Upper lobe of left lung (tissue), 6 donors: Measurements from ENCODE around the gene DZIP1. TPM values are rescaled to one million over a fixed set of nuclear protein-coding genes. Genes with fewer than 3 reads are reported as not detected.

Source experiments
- ATAC-seq, 2 donors: fragments of 200-7000 bp; cut with Tn5 transposase; one replicate each; pipeline ENCODE4 v1.9.1; 2022; ENCODE audit warnings: mild to moderate bottlenecking in 2 of 2, moderate library complexity in 2 of 2; ENCODE audit not compliant: low FRiP score in 2 of 2
- DNase-seq, 2 donors: peaks; one replicate each; pipeline ENCODE4 v3.0.0-alpha.2; 2019 to 2020
- H3K27ac ChIP-seq, 4 donors: fragments of 200-600 bp; sonication (generic); one replicate each; pipeline ENCODE4 v1.5.1; 2016 to 2019
- H3K27me3 ChIP-seq, 4 donors: fragments of 200-600 bp; sonication (generic); one replicate each; pipeline ENCODE4 v1.5.1; 2017 to 2019
- H3K36me3 ChIP-seq, 4 donors: fragments of 200-600 bp; sonication (generic); one replicate each; pipeline ENCODE4 v1.5.1; 2016 to 2019
- H3K4me1 ChIP-seq, 4 donors: fragments of 200-600 bp; sonication (generic); one replicate each; pipeline ENCODE4 v1.5.1; 2018 to 2019
- H3K4me3 ChIP-seq, 4 donors: fragments of 200-600 bp; sonication (generic); one replicate each; pipeline ENCODE4 v1.5.1; 2017 to 2019; ENCODE audit warnings: mild to moderate bottlenecking in 2 of 4, moderate library complexity in 1 of 4
- H3K9me3 ChIP-seq, 4 donors: fragments of 200-600 bp; sonication (generic); one replicate each; pipeline ENCODE4 v1.5.1; 2018 to 2019
- EP300 ChIP-seq, 4 donors: sonication (generic); formaldehyde crosslinking; IDR thresholded peaks; one replicate each; pipeline ENCODE4 v1.5.1; 2017; ENCODE audit warnings: antibody characterized with exemption in 4 of 4, control low read depth in 2 of 4
- POLR2A ChIP-seq, 4 donors: fragments of 450-650 bp; IDR thresholded peaks; one replicate each; pipeline ENCODE4 v1.5.1; 2016 to 2017; ENCODE audit warnings: antibody characterized with exemption in 4 of 4, mild to moderate bottlenecking in 2 of 4
- POLR2AphosphoS5 ChIP-seq, 2 donors: sonication (generic); formaldehyde crosslinking; IDR thresholded peaks; one replicate each; pipeline ENCODE4 v1.5.1; 2017; ENCODE audit warnings: antibody characterized with exemption in 2 of 2
- WGBS, 2 donors: methylation state at CpG; one replicate each; pipeline ENCODE4 v1.1.5; 2017 to 2018; 5-methylcytosine and 5-hydroxymethylcytosine counted together
- total RNA-seq, 6 donors: library from RNA; depleted of rRNA in 4 of 6; stranded (reverse); fragments of >200 nt in 4 of 6; gene quantifications; one replicate each; pipeline versions ENCODE4 v1.1.0 to v1.2.1, GENCODE V29; 2016 to 2021
- TF ChIP-seq, protein P1 (sequence below), 6 experiments: fragments of 450-650 bp in 4 of 6; fragments of 200-600 bp in 2 of 6; sonication (generic) in 2 of 6; IDR thresholded peaks; one replicate each; pipeline ENCODE4 v1.5.1; 2016 to 2019; ENCODE audit warnings: antibody characterized with exemption in 6 of 6
- donor health status: DM: no; HTN: no; CAD: no; lungs with moderate emphysema.
- donor health status: DM: no; HTN: yes; CAD: no; lungs with severe emphysema.

Gene DZIP1
- total RNA-seq, 6 donors from 2014 or later, result 4.8 to 18.4 (median 8.7) TPM

GRCh38 chr13:95601216-95601615, 43.3 kb downstream of the DZIP1 start:
- Histone ChIP-seq H3K27ac (no peak overlapping the region), H3K4me3 (no peak overlapping the region), H3K4me1 (peaks cover 0 to 6% (median 2%) of the 10 kb centered on the region in 4 donors), H3K27me3 (no peaks in the 10 kb centered on the region), H3K36me3 (no peaks in the 10 kb centered on the region), H3K9me3 (no peaks in the 10 kb centered on the region)
- 55 to 62% methylated on average over 2 of the region's 2 CpGs for WGBS, 2 donors
- no peak for DNase-seq
- TF ChIP-seq EP300 (IDR thresholded peaks at IDR 0.05), result no peak
- TF ChIP-seq, protein P1, sequence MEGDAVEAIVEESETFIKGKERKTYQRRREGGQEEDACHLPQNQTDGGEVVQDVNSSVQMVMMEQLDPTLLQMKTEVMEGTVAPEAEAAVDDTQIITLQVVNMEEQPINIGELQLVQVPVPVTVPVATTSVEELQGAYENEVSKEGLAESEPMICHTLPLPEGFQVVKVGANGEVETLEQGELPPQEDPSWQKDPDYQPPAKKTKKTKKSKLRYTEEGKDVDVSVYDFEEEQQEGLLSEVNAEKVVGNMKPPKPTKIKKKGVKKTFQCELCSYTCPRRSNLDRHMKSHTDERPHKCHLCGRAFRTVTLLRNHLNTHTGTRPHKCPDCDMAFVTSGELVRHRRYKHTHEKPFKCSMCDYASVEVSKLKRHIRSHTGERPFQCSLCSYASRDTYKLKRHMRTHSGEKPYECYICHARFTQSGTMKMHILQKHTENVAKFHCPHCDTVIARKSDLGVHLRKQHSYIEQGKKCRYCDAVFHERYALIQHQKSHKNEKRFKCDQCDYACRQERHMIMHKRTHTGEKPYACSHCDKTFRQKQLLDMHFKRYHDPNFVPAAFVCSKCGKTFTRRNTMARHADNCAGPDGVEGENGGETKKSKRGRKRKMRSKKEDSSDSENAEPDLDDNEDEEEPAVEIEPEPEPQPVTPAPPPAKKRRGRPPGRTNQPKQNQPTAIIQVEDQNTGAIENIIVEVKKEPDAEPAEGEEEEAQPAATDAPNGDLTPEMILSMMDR (IDR thresholded peaks at IDR 0.05), result no peak
- TF ChIP-seq POLR2AphosphoS5 (IDR thresholded peaks at IDR 0.05), result no peak
- no peak for TF ChIP-seq POLR2A (IDR thresholded peaks at IDR 0.05)
- ATAC-seq, result no peak

GRCh38 chr13:95596701-95597100, 47.8 kb downstream of the DZIP1 start:
- no peaks in the 10 kb centered on the region for H3K27me3 ChIP-seq
- 93 to 100% methylated on average over 1 of the region's 1 CpG for WGBS, 2 donors
- ATAC-seq, result no peak

GRCh38 chr13:95593462-95593861, 51.0 kb downstream of the DZIP1 start:
- Histone ChIP-seq H3K9me3 (no peaks in the 10 kb centered on the region), H3K27ac (no peak overlapping the region), H3K4me3 (no peak overlapping the region), H3K27me3 (no peaks in the 10 kb centered on the region), H3K36me3 (peaks cover 0 to under 1% (median 0%) of the 10 kb centered on the region in 4 donors), H3K4me1 (no peaks in the 10 kb centered on the region)
- DNase-seq (no peak), ATAC-seq (no peak)
- 61 to 71% methylated on average over 1 of the region's 1 CpG for WGBS, 2 donors
- TF ChIP-seq POLR2AphosphoS5 (IDR thresholded peaks at IDR 0.05), result no peak
- no peak for TF ChIP-seq EP300 (IDR thresholded peaks at IDR 0.05)
- TF ChIP-seq, protein P1 (IDR thresholded peaks at IDR 0.05), result no peak
- TF ChIP-seq POLR2A (IDR thresholded peaks at IDR 0.05), result no peak

More at GRCh38 chr13:95596701-95597100, 47.8 kb downstream of the DZIP1 start:
- no peaks in the 10 kb centered on the region for H3K9me3 ChIP-seq
- no peak for DNase-seq
- TF ChIP-seq POLR2A (IDR thresholded peaks at IDR 0.05), result no peak
- no peak for TF ChIP-seq EP300 (IDR thresholded peaks at IDR 0.05)
- TF ChIP-seq POLR2AphosphoS5 (IDR thresholded peaks at IDR 0.05), result no peak
- TF ChIP-seq, protein P1 (IDR thresholded peaks at IDR 0.05), result no peak
- H3K36me3 ChIP-seq, result no peaks in the 10 kb centered on the region
- H3K4me1 ChIP-seq, result no peaks in the 10 kb centered on the region
- H3K27ac ChIP-seq, result no peak overlapping the region
- no peak overlapping the region for H3K4me3 ChIP-seq

GRCh38 chr13:95588721-95589120, 55.8 kb downstream of the DZIP1 start:
- Histone ChIP-seq H3K4me3 (no peak overlapping the region), H3K27ac (no peak overlapping the region), H3K4me1 (no peaks in the 10 kb centered on the region), H3K27me3 (no peaks in the 10 kb centered on the region), H3K9me3 (no peaks in the 10 kb centered on the region), H3K36me3 (peaks cover 0 to 3% (median 0%) of the 10 kb centered on the region in 4 donors)
- DNase-seq (no peak), ATAC-seq (no peak)
- 92 to 97% methylated on average over 2 of the region's 2 CpGs for WGBS, 2 donors
- TF ChIP-seq, protein P1 (IDR thresholded peaks at IDR 0.05), result no peak
- no peak for TF ChIP-seq POLR2A (IDR thresholded peaks at IDR 0.05)
- TF ChIP-seq EP300 (IDR thresholded peaks at IDR 0.05), result no peak
- no peak for TF ChIP-seq POLR2AphosphoS5 (IDR thresholded peaks at IDR 0.05)

DNA sequence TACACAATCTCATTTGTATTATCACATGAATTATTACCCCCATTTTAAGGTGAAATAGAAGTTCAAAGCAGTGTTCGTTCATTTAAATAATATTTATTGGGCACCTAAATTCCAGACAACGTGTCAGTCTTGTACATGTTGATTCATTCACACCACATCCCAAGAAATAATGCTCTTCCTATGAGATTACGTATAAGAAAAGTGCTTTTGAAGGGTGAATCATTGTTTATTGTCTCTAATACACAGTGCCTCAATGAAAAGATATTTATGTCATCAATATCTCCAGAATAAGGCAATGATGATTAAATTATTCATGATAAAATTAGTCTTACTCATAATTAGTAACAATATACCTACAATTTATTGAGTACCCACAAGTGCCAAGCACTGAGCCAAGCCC, 56.4 kb downstream of the DZIP1 start:
- ATAC-seq, result no peak
- no peak overlapping the region for H3K27ac ChIP-seq
- peaks cover 0 to 3% (median 0%) of the 10 kb centered on the region in 4 donors for H3K36me3 ChIP-seq
- no peaks in the 10 kb centered on the region for H3K4me1 ChIP-seq
- no peaks in the 10 kb centered on the region for H3K27me3 ChIP-seq
- 86 to 90% methylated on average over 3 of the region's 3 CpGs for WGBS, 2 donors
- DNase-seq, result no peak
- no peak overlapping the region for H3K4me3 ChIP-seq
- TF ChIP-seq POLR2AphosphoS5 (IDR thresholded peaks at IDR 0.05), result no peak
- TF ChIP-seq, protein P1 (IDR thresholded peaks at IDR 0.05), result no peak
- no peaks in the 10 kb centered on the region for H3K9me3 ChIP-seq
